Adrenal gland (tissue), 12 donors: ENCODE results near the gene RYR2. TPM values are rescaled to one million over a fixed set of nuclear protein-coding genes. Genes with fewer than 3 reads are reported as not detected.
A peak's percentile ranks its signal among the peaks of the same experiment; 100 is the strongest.
"Not testable (repeated sequence)": the region's sequence is repeated elsewhere in the genome, so short reads cannot be mapped to it uniquely, and the experiment has no call there.

Experiments
- DNase-seq, 7 donors: peaks; one replicate each; pipeline ENCODE4 v3.0.0-alpha.2; 2019 to 2020
- H3K27ac ChIP-seq, 5 donors: fragments of 200-600 bp; sonication (generic) in 4 of 5; 1 replicate in 3 of 5; 2 replicates in 2 of 5; pipeline versions ENCODE4 v1.5.1 to v1.8.0; 2016 to 2020; ENCODE audit warnings: mild to moderate bottlenecking in 1 of 5
- H3K27me3 ChIP-seq: fragments of 200-600 bp; 2 replicates; pipeline ENCODE4 v1.8.0; 2021
- H3K36me3 ChIP-seq, 2 donors: fragments of 200-600 bp; replicated peaks in 1 of 2; 1 replicate in 1 of 2; 2 replicates in 1 of 2; pipeline versions ENCODE4 v1.5.1 to v1.8.0; 2018 to 2022
- H3K4me1 ChIP-seq, 2 donors: fragments of 200-600 bp; replicated peaks in 1 of 2; 1 replicate in 1 of 2; 2 replicates in 1 of 2; pipeline versions ENCODE4 v1.5.1 to v1.8.0; 2018 to 2021
- H3K4me3 ChIP-seq, 4 donors: fragments of 200-600 bp; sonication (generic) in 3 of 4; one replicate each; pipeline ENCODE4 v1.5.1; 2016 to 2018
- H3K9me3 ChIP-seq, 3 donors: fragments of 200-600 bp; sonication (generic) in 1 of 3; replicated peaks in 1 of 3; 1 replicate in 2 of 3; 2 replicates in 1 of 3; pipeline versions ENCODE4 v1.5.1 to v1.8.0; 2016 to 2021
- CTCF ChIP-seq, 6 experiments: fragments of 450-650 bp in 4 of 6; fragments of 200-600 bp in 2 of 6; sonication (generic) in 1 of 6; IDR thresholded peaks; 1 replicate in 5 of 6; 2 replicates in 1 of 6; pipeline versions ENCODE4 v1.5.1 to v1.8.0; 2016 to 2021; ENCODE audit warnings: antibody characterized with exemption in 6 of 6, mild to moderate bottlenecking in 2 of 6, moderate library complexity in 1 of 6
- POLR2A ChIP-seq, 2 donors: fragments of 450-650 bp; IDR thresholded peaks; one replicate each; pipeline ENCODE4 v1.6.1; 2017; ENCODE audit warnings: antibody characterized with exemption in 2 of 2, mild to moderate bottlenecking in 2 of 2, moderate library complexity in 1 of 2
- WGBS, 4 donors: extraction: QIAGEN DNeasy Blood & Tissue Kit in 2 of 4; methylation state at CpG; one replicate each; pipeline versions ENCODE4 v1.1.5 to v1.1.7; 2013 to 2017; 5-methylcytosine and 5-hydroxymethylcytosine counted together
- intact Hi-C, 2 donors: fragments of 100-400 bp; cut with DNase I; formaldehyde crosslinking; loops; one replicate each; pipeline versions ENCODE4 v1.14.1 to v1.15.0; 2022 to 2023
- polyA plus RNA-seq, 3 donors: library from polyadenylated mRNA; stranded (reverse); fragments of 200-250 nt in 2 of 3; fragments of 350-450 nt in 1 of 3; fragmentation: Illumina TruSeq in 1 of 3; extraction: RNeasy Lipid Tissue Mini Kit (QIAGEN cat#74804) in 1 of 3; gene quantifications; one replicate each; pipeline ENCODE4 v1.2.3, GENCODE V29; 2013 to 2014
- total RNA-seq, 9 donors: library from RNA; depleted of rRNA in 4 of 9; stranded (reverse); fragments of >200 nt in 4 of 9; fragments of 120-200 nt in 1 of 9; fragmentation: NEBNext Ultra II Directional in 1 of 9; extraction: Animal tissue kit (Norgen Biotek cat#: 25700) in 1 of 9; gene quantifications; one replicate each; pipeline versions ENCODE4 v1.1.0 to v1.2.4, GENCODE V29; 2013 to 2023
- donor health status: healthy with polysubstance abuse.
- donor health status: Bipolar disorder and iron deficiency.
- donor health status: DM: yes; HTN: yes; CAD: no.
- donor health status: DM: no; HTN: no; CAD: no.
- donor health status: DM: no; HTN: no; CAD: no.
- donor health status: DM: yes; HTN: yes; CAD: no.

Gene RYR2
- total and polyA plus RNA-seq, 12 donors: 0.07 to 6.3 (median 0.18) TPM; not detected in 1

- H3K27ac ChIP-seq: no peak overlapping the region
- H3K36me3 ChIP-seq: no peaks in the 10 kb centered on the region
- no peaks in the 10 kb centered on the region for H3K4me1 ChIP-seq
- no peaks in the 10 kb centered on the region for H3K9me3 ChIP-seq
- H3K4me3 ChIP-seq: no peak overlapping the region
- DNase-seq: peak in 1 of 7 donors; percentile 6
- 70 to 77% (median 74%) methylated on average over 10 of the region's 10 CpGs for WGBS, 4 donors
- no peaks in the 10 kb centered on the region for H3K27me3 ChIP-seq
- TF ChIP-seq POLR2A (IDR thresholded peaks at IDR 0.05): no peak
- TF ChIP-seq CTCF (IDR thresholded peaks at IDR 0.05): peak in 4 of 6 experiments; percentile 11 to 27 (median 18)
- intact Hi-C loops: no loop called here
Observed at GRCh38 chr1:237124856-237125462, 83.0 kb downstream of the RYR2 start.

- H3K4me1 ChIP-seq: no peaks in the 10 kb centered on the region
- TF ChIP-seq CTCF (IDR thresholded peaks at IDR 0.05) (no peak), POLR2A (IDR thresholded peaks at IDR 0.05) (no peak)
- H3K4me3 ChIP-seq: no peak overlapping the region
- H3K9me3 ChIP-seq: no peaks in the 10 kb centered on the region
- no peaks in the 10 kb centered on the region for H3K36me3 ChIP-seq
- H3K27ac ChIP-seq: no peak overlapping the region
- no peaks in the 10 kb centered on the region for H3K27me3 ChIP-seq
- intact Hi-C loops: no loop called here
- DNase-seq: no peak
- WGBS, 4 donors: 80 to 96% (median 89%) methylated on average over 2 of the region's 2 CpGs
Observed at GRCh38 chr1:237126180-237126579, 84.2 kb downstream of the RYR2 start.

DNA sequence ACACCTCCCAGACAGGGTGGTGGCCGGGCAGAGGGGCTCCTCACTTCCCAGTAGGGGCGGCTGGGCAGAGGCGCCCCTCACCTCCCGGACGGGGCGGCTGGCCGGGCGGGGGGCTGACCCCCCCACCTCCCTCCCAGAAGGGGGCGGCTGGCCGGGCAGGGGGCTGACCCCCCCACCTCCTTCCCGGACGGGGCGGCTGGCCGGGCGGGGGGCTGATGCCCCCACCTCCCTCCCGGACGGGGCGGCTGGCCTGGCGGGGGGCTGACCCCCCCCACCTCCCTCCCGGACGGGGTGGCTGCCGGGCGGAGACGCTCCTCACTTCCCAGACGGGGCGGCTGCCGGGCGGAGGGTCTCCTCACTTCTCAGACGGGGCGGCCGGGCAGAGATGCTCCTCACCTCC lies 85.3 kb downstream of the RYR2 start:
- H3K27me3 ChIP-seq, H3K4me3 ChIP-seq, DNase-seq, H3K36me3 ChIP-seq, H3K9me3 ChIP-seq, H3K27ac ChIP-seq, intact Hi-C loops, H3K4me1 ChIP-seq: not testable (repeated sequence)
- 95 to 100% (median 95%) methylated on average over 1 to 18 of the region's 31 CpGs; no CpG with 5 or more reads in 1 of the 4 donors for WGBS, 4 donors

GRCh38 chr1:237133921-237134320 lies 91.9 kb downstream of the RYR2 start:
- Histone ChIP-seq H3K4me1 (no peaks in the 10 kb centered on the region), H3K27ac (no peak overlapping the region), H3K27me3 (no peaks in the 10 kb centered on the region), H3K36me3 (no peaks in the 10 kb centered on the region), H3K9me3 (peaks cover 0 to 4% (median 0%) of the 10 kb centered on the region in 3 donors), H3K4me3 (no peak overlapping the region)
- DNase-seq: no peak
- 38 to 53% (median 44%) methylated on average over 3 of the region's 3 CpGs for WGBS, 4 donors
- intact Hi-C loops: no loop called here
- TF ChIP-seq POLR2A (IDR thresholded peaks at IDR 0.05) (no peak), CTCF (IDR thresholded peaks at IDR 0.05) (no peak)

DNA sequence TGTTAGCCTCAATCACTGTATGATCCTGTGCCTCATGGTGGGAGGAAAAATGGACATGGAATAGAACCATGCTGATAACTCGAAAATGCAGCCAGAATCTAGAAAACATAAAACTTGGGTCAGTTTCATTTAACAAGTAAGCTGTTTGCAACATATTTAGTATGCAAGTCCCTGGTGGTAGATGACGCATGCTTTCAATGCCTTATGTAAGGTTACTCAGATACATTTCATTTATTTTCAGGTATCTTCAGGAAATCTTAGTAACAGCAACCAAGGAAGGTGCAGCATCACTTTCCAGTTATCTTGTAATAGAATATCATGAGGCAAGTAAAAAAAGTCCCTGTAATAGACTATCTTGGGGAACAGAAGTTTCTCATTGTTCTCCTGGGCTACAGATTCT lies 92.9 kb downstream of the RYR2 start:
- 72 to 90% (median 78%) methylated on average over 2 of the region's 2 CpGs for WGBS, 4 donors
- Histone ChIP-seq H3K9me3 (peaks cover 0 to 4% (median 0%) of the 10 kb centered on the region in 3 donors), H3K36me3 (no peaks in the 10 kb centered on the region), H3K4me3 (no peak overlapping the region), H3K4me1 (no peaks in the 10 kb centered on the region), H3K27me3 (no peaks in the 10 kb centered on the region), H3K27ac (no peak overlapping the region)
- no peak for TF ChIP-seq POLR2A (IDR thresholded peaks at IDR 0.05)
- TF ChIP-seq CTCF (IDR thresholded peaks at IDR 0.05): no peak
- DNase-seq: no peak
- intact Hi-C loops: no loop called here
